Endothelial cell (in vitro differentiated cells): ENCODE data around the gene PLA2G4F. TPM values are rescaled to one million over a fixed set of nuclear protein-coding genes. Genes with fewer than 3 reads are reported as not detected.

Experiments
- DNase-seq: peaks from one replicate; pipeline ENCODE4 v3.0.0; 2021; ENCODE audit warnings: low spot score
- H3K27ac Mint-ChIP-seq: one replicate; pipeline ENCODE4 v1.8.0; 2021; ENCODE audit warnings: mixed read lengths, inconsistent platforms; ENCODE audit not compliant: unreplicated experiment
- H3K27me3 Mint-ChIP-seq: one replicate; pipeline ENCODE4 v1.8.0; 2021; ENCODE audit warnings: mild to moderate bottlenecking, moderate library complexity, mixed read lengths, inconsistent platforms; ENCODE audit not compliant: unreplicated experiment
- H3K36me3 Mint-ChIP-seq: one replicate; pipeline ENCODE4 v1.8.0; 2021; ENCODE audit warnings: mild to moderate bottlenecking, low read depth, mixed read lengths, inconsistent platforms; ENCODE audit not compliant: unreplicated experiment
- H3K4me1 Mint-ChIP-seq: one replicate; pipeline ENCODE4 v1.8.0; 2021; ENCODE audit warnings: mild to moderate bottlenecking, mixed read lengths, inconsistent platforms; ENCODE audit not compliant: unreplicated experiment
- H3K4me3 Mint-ChIP-seq: one replicate; pipeline ENCODE4 v1.8.0; 2021; ENCODE audit warnings: mild to moderate bottlenecking, mixed read lengths, inconsistent platforms; ENCODE audit not compliant: unreplicated experiment
- H3K9me3 Mint-ChIP-seq: one replicate; pipeline ENCODE4 v1.8.0; 2021; ENCODE audit warnings: mixed read lengths, inconsistent platforms; ENCODE audit not compliant: unreplicated experiment
- total RNA-seq: library from RNA; stranded (reverse); fragmentation: NEBNext Ultra II Directional; extraction: Animal tissue kit (Norgen Biotek cat#: 25700); gene quantifications from one replicate; pipeline ENCODE4 v1.2.1, GENCODE V29; 2021; ENCODE audit not compliant: unreplicated experiment
- TF ChIP-seq, protein P1 (sequence below): fragments of 200-600 bp; sonication (generic); IDR thresholded peaks from one replicate; pipeline ENCODE4 v1.5.0; 2021; ENCODE audit warnings: antibody characterized with exemption; ENCODE audit not compliant: unreplicated experiment

The PLA2G4F gene
- total RNA-seq, 1 donor from 2014 or later: not detected

DNA sequence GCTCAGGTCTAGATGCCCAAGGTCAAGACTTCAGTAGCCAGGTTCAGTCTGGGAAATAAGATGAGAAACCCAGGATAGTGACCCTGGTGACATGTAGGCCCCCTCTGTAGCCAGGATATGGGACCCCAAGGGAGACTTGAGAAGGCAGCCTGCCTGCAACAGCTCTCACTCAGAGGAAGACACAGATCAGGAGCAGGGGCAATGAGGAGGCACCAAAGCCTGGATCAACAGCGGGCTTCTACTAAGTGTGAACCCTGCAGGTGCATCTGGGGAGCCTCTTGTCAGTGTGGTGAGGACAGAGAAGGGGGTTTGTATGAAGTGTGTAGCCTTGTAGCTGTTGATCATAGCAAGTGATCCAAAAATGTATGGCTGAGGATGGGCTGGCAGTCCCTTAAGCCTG is 25.4 kb downstream of the PLA2G4F start:
- Mint-ChIP-seq H3K36me3 (no peaks in the 10 kb centered on the region), H3K27ac (no peak overlapping the region), H3K4me3 (no peak overlapping the region), H3K9me3 (no peaks in the 10 kb centered on the region), H3K27me3 (peaks cover 2% of the 10 kb centered on the region), H3K4me1 (peaks cover 10% of the 10 kb centered on the region)
- no peak for DNase-seq
- TF ChIP-seq, protein P1, sequence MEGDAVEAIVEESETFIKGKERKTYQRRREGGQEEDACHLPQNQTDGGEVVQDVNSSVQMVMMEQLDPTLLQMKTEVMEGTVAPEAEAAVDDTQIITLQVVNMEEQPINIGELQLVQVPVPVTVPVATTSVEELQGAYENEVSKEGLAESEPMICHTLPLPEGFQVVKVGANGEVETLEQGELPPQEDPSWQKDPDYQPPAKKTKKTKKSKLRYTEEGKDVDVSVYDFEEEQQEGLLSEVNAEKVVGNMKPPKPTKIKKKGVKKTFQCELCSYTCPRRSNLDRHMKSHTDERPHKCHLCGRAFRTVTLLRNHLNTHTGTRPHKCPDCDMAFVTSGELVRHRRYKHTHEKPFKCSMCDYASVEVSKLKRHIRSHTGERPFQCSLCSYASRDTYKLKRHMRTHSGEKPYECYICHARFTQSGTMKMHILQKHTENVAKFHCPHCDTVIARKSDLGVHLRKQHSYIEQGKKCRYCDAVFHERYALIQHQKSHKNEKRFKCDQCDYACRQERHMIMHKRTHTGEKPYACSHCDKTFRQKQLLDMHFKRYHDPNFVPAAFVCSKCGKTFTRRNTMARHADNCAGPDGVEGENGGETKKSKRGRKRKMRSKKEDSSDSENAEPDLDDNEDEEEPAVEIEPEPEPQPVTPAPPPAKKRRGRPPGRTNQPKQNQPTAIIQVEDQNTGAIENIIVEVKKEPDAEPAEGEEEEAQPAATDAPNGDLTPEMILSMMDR: no peak

DNA sequence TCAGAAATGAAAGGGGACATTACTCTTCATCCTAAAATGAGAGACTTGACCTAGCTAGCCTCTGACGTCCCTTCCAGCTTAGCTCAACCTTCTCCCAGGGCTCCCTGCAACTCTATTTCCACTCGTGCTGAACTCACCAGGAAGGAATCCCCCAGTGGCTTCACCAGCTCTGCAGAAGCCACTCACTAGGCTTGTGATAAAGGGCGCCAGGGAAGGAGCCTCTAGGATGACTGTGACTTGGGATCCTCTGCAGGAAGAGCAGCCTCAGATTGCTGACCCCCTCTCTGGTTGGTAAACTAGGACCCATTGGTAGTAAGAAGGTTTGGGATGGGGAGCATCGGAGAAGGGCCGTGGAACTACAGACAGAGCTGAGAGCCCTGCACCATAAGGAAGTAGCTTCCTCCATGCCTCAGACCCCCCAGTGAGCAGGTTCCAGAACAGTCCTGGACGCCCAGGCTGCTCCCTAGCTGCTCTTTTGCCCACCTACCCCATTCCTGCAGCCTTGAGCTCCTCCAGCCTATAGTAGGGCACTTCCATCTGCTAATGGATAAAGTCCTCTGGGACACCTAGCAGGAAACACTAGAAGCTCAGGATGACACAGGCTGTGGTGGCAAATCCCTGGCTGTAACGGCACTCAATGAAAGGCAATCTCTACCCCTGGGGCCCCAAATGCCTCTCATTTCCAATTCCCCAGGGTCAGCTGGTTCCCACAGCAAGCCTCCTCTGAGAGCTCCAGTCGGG is 26.0 kb downstream of the PLA2G4F start:
- no peaks in the 10 kb centered on the region for H3K9me3 Mint-ChIP-seq
- peaks cover 2% of the 10 kb centered on the region for H3K27me3 Mint-ChIP-seq
- DNase-seq: no peak
- no peak overlapping the region for H3K27ac Mint-ChIP-seq
- TF ChIP-seq, protein P1: no peak
- H3K4me3 Mint-ChIP-seq: no peak overlapping the region
- H3K36me3 Mint-ChIP-seq: no peaks in the 10 kb centered on the region
- peaks cover 6% of the 10 kb centered on the region for H3K4me1 Mint-ChIP-seq

DNA sequence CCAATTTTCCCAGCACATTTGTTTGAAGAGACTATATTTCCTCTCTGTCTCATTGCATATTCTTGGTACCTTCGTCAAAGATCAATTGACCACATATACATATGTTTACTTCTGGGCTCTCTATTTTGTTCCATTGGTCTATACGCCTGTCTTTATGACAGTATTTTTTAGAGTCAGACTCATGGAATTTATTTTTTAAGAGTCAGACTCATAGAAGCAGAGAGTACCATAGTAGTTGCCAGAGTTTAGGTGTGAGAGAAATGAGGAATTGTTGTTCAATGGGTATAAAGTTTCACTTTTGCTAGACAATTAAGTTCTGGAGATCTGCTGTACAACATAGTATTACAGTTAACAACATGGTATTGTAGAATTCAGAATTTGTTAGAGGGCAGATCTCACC is 27.1 kb downstream of the PLA2G4F start:
- TF ChIP-seq, protein P1: no peak
- no peaks in the 10 kb centered on the region for H3K9me3 Mint-ChIP-seq
- no peak overlapping the region for H3K27ac Mint-ChIP-seq
- DNase-seq: no peak
- peaks cover 2% of the 10 kb centered on the region for H3K27me3 Mint-ChIP-seq
- no peaks in the 10 kb centered on the region for H3K36me3 Mint-ChIP-seq
- peaks cover 4% of the 10 kb centered on the region for H3K4me1 Mint-ChIP-seq
- H3K4me3 Mint-ChIP-seq: no peak overlapping the region

DNA sequence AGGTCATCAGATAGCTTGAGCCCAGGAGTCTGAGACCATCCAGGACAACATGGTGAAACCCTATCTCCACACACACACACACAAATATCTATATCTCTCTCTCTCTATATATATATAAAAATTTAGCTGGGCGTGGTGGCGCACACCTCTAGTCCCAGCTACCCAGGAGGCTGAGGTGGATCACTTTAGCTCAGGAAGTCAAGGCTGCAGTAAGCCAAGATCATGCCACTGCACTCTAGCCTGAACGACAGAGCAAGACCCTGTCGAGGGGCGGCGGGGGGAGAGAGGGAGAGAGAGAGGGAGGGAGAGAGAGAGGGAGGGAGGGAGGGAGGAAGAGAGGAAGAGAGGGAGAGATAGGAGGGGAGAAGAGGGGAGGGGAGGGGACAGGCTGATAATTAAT is 28.0 kb downstream of the PLA2G4F start:
- peaks cover 2% of the 10 kb centered on the region for H3K27me3 Mint-ChIP-seq
- no peak for DNase-seq
- H3K9me3 Mint-ChIP-seq: no peaks in the 10 kb centered on the region
- TF ChIP-seq, protein P1: no peak
- H3K4me1 Mint-ChIP-seq: peaks cover 4% of the 10 kb centered on the region
- H3K27ac Mint-ChIP-seq: no peak overlapping the region
- H3K4me3 Mint-ChIP-seq: no peak overlapping the region
- no peaks in the 10 kb centered on the region for H3K36me3 Mint-ChIP-seq

DNA sequence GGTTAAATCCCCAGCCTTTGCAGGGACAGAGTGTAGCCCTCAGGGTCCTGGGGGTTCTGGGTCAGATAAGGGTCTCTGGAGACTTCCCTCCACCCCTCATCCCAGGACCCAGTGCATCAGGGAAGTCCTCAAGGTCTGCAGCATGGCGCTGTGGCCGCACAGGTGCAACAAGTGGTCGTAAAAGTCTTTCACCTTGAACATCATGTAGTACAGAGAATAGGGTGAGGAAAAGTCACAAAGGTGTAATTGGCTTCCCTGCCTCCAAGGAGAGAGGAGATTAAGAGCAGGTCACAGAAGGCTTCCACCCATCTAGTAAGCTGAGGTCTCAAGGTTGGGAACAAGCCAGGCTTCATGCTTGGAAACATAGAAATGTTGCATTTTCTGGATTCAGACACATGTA is 32.9 kb downstream of the PLA2G4F start:
- DNase-seq: no peak
- no peaks in the 10 kb centered on the region for H3K9me3 Mint-ChIP-seq
- peaks cover 19% of the 10 kb centered on the region for H3K4me1 Mint-ChIP-seq
- TF ChIP-seq, protein P1: no peak
- H3K36me3 Mint-ChIP-seq: no peaks in the 10 kb centered on the region
- H3K4me3 Mint-ChIP-seq: no peak overlapping the region
- H3K27me3 Mint-ChIP-seq: peaks cover 3% of the 10 kb centered on the region
- H3K27ac Mint-ChIP-seq: no peak overlapping the region
